ENCODE data around the gene PRG3. TPM values are rescaled to one million over a fixed set of nuclear protein-coding genes. Genes with fewer than 3 reads are reported as not detected.

PRG3 gene
- total and polyA plus RNA-seq, 8 donors = not detected

GRCh38 chr11:57359396-57359795 is 21.6 kb downstream of the PRG3 start:
- intact Hi-C loops (cut with DNase I) = no loop called here

GRCh38 chr11:57358991-57359390 is 22.0 kb downstream of the PRG3 start:
- Histone ChIP-seq H3K9me3 (no peaks in the 10 kb centered on the region), H3K36me3 (no peaks in the 10 kb centered on the region), H3K4me3 (no peak overlapping the region), H3K27ac (peak overlapping the region; percentile 39 to 58 (median 48)), H3K27me3 (no peaks in the 10 kb centered on the region), H3K4me1 (peaks cover 0 to 8% (median 0%) of the 10 kb centered on the region in 3 donors)
- intact Hi-C loops (cut with DNase I) = no loop called here
- FAIRE-seq = no peak
- WGBS, 2 donors = 70 to 75% methylated on average over 9 of the region's 9 CpGs
- no peak for ATAC-seq
- no peak for TF ChIP-seq CTCF (IDR thresholded peaks at IDR 0.05)
- DNase-seq = no peak

More at GRCh38 chr11:57359396-57359795, 21.6 kb downstream of the PRG3 start:
- Histone ChIP-seq H3K9me3 (no peaks in the 10 kb centered on the region), H3K27ac (peak overlapping the region; percentile 39 to 58 (median 48)), H3K36me3 (no peaks in the 10 kb centered on the region), H3K4me3 (no peak overlapping the region), H3K27me3 (no peaks in the 10 kb centered on the region), H3K4me1 (peaks cover 0 to 8% (median 0%) of the 10 kb centered on the region in 3 donors)
- no peak for DNase-seq
- ATAC-seq = no peak
- TF ChIP-seq CTCF (IDR thresholded peaks at IDR 0.05) = no peak
- FAIRE-seq = no peak
- 71 to 90% methylated on average over 5 of the region's 5 CpGs for WGBS, 2 donors

- ATAC-seq (peak in 1 of 4 donors; percentile 20), DNase-seq (no peak), FAIRE-seq (no peak)
- H3K36me3 ChIP-seq = no peaks in the 10 kb centered on the region
- WGBS, 2 donors = 52 to 57% methylated on average over 9 of the region's 9 CpGs
- no peak overlapping the region for H3K4me3 ChIP-seq
- H3K27me3 ChIP-seq = no peaks in the 10 kb centered on the region
- peak overlapping the region in 3 of 4 donors; percentile 39 to 58 (median 43) for H3K27ac ChIP-seq
- intact Hi-C loops (cut with DNase I) = no loop called here
- H3K9me3 ChIP-seq = no peaks in the 10 kb centered on the region
- TF ChIP-seq CTCF (IDR thresholded peaks at IDR 0.05) = no peak
- peaks cover 0 to 8% (median 0%) of the 10 kb centered on the region in 3 donors for H3K4me1 ChIP-seq
Measured at GRCh38 chr11:57358543-57358961, 22.4 kb downstream of the PRG3 start.

GRCh38 chr11:57357856-57358255 is 23.1 kb downstream of the PRG3 start:
- no peak for FAIRE-seq
- intact Hi-C loops (cut with DNase I) = no loop called here

More at GRCh38 chr11:57357856-57358255, 23.1 kb downstream of the PRG3 start:
- H3K36me3 ChIP-seq = no peaks in the 10 kb centered on the region
- no peak for TF ChIP-seq CTCF (IDR thresholded peaks at IDR 0.05)
- H3K27ac ChIP-seq = peak overlapping the region in 2 of 4 donors; percentile 42 to 47
- H3K9me3 ChIP-seq = no peaks in the 10 kb centered on the region
- no peak overlapping the region for H3K4me3 ChIP-seq
- no peaks in the 10 kb centered on the region for H3K27me3 ChIP-seq
- peaks cover 0 to 8% (median 0%) of the 10 kb centered on the region in 3 donors for H3K4me1 ChIP-seq
- no peak for DNase-seq
- 57 to 58% methylated on average over 6 of the region's 6 CpGs for WGBS, 2 donors
- no peak for ATAC-seq

Data from pancreas (tissue), 10 donors.